Transverse colon (tissue), 4 donors: Measurements from ENCODE around the gene VWA7.

Experiments
- CTCF ChIP-seq, 5 experiments: fragments of 200-600 bp in 3 of 5; fragments of 450-650 bp in 2 of 5; sonication (generic) in 3 of 5; IDR thresholded peaks; 1 replicate in 2 of 5; 2 replicates in 3 of 5; pipeline ENCODE4 v1.5.1; 2016 to 2017; ENCODE audit warnings: antibody characterized with exemption in 5 of 5, inconsistent platforms in 3 of 5, mild to moderate bottlenecking in 2 of 5, moderate library complexity in 1 of 5
- EP300 ChIP-seq: sonication (generic); formaldehyde crosslinking; IDR thresholded peaks from one replicate; pipeline ENCODE4 v1.6.1; 2017; ENCODE audit warnings: antibody characterized with exemption, low read depth
- POLR2A ChIP-seq: fragments of 450-650 bp; IDR thresholded peaks from one replicate; pipeline ENCODE4 v1.6.1; 2016; ENCODE audit warnings: antibody characterized with exemption, mild to moderate bottlenecking, moderate library complexity
- POLR2AphosphoS5 ChIP-seq, 3 donors: sonication (generic); formaldehyde crosslinking; IDR thresholded peaks; one replicate each; pipeline ENCODE4 v1.6.1; 2016; ENCODE audit warnings: antibody characterized with exemption in 3 of 3

- TF ChIP-seq CTCF (IDR thresholded peaks at IDR 0.05), result no peak
- TF ChIP-seq POLR2A, result no peak
- TF ChIP-seq POLR2AphosphoS5 (IDR thresholded peaks at IDR 0.05), result no peak
- no peak for TF ChIP-seq EP300
Observed at GRCh38 chr6:31825553-31825952, 48.4 kb upstream of the VWA7 start.
